Measurements from ENCODE around the gene MKRN2.
"Not testable (repeated sequence)": the region's sequence is repeated elsewhere in the genome, so short reads cannot be mapped to it uniquely, and the experiment has no call there.

The MKRN2 gene

GRCh38 chr3:12630843-12631242 lies 74.0 kb downstream of the MKRN2 start:
- DNase-seq (ENCODE audit: low spot score), result not testable (repeated sequence)

- DNase-seq (ENCODE audit: low spot score), result no peak
Measured at GRCh38 chr3:12632523-12632922, 75.6 kb downstream of the MKRN2 start.

GRCh38 chr3:12633108-12633507 lies 76.2 kb downstream of the MKRN2 start:
- no peak for DNase-seq (ENCODE audit: low spot score)
